Neural progenitor cell (in vitro differentiated cells): ENCODE measurements around the gene GPA33. TPM values are rescaled to one million over a fixed set of nuclear protein-coding genes. Genes with fewer than 3 reads are reported as not detected.

Source experiments
- DNase-seq: peaks from one replicate; pipeline ENCODE4 v3.0.0-alpha.2; 2016; ENCODE audit warnings: low spot score
- H2AFZ ChIP-seq: fragments of 200-600 bp; sonication (generic); replicated peaks from 2 replicates; pipeline ENCODE4 v1.6.1; 2016; ENCODE audit warnings: antibody characterized with exemption
- H3F3A ChIP-seq: fragments of 200-600 bp; sonication (generic); 2 replicates; pipeline ENCODE4 v1.6.1; 2016; ENCODE audit warnings: antibody characterized with exemption, low read depth
- H3K27ac ChIP-seq: fragments of 200-600 bp; sonication (generic); 2 replicates; pipeline ENCODE4 v1.5.1; 2016; ENCODE audit warnings: mild to moderate bottlenecking
- H3K27me3 ChIP-seq: fragments of 200-600 bp; sonication (generic); 2 replicates; pipeline ENCODE4 v1.6.1; 2016; ENCODE audit warnings: mild to moderate bottlenecking, moderate library complexity
- H3K36me3 ChIP-seq: fragments of 200-600 bp; sonication (generic); 2 replicates; pipeline ENCODE4 v1.5.1; 2016
- H3K4me1 ChIP-seq: fragments of 200-600 bp; sonication (generic); 2 replicates; pipeline ENCODE4 v1.6.1; 2016; ENCODE audit warnings: mixed run types
- H3K4me2 ChIP-seq: fragments of 200-600 bp; sonication (generic); 2 replicates; pipeline ENCODE4 v1.6.1; 2016
- H3K4me3 ChIP-seq: fragments of 200-600 bp; sonication (generic); 2 replicates; pipeline ENCODE4 v1.5.1; 2016
- H3K79me2 ChIP-seq: fragments of 200-600 bp; sonication (generic); 2 replicates; pipeline ENCODE4 v1.6.1; 2016; ENCODE audit warnings: low read depth
- H3K9ac ChIP-seq: fragments of 200-600 bp; sonication (generic); 2 replicates; pipeline ENCODE4 v1.6.1; 2016
- H3K9me3 ChIP-seq: fragments of 200-600 bp; sonication (generic); 2 replicates; pipeline ENCODE4 v1.5.1; 2016; ENCODE audit warnings: low read depth
- H4K20me1 ChIP-seq: fragments of 200-600 bp; sonication (generic); 2 replicates; pipeline ENCODE4 v1.6.1; 2016; ENCODE audit warnings: low read depth
- H3K27ac Mint-ChIP-seq: 3 replicates; pipeline ENCODE4 v1.8.0; 2021; ENCODE audit warnings: mixed read lengths
- H3K27me3 Mint-ChIP-seq: 2 replicates; pipeline ENCODE4 v1.8.0; 2022; ENCODE audit warnings: low read depth, mild to moderate bottlenecking, inconsistent platforms, moderate library complexity, mixed read lengths; ENCODE audit not compliant: insufficient read depth
- H3K36me3 Mint-ChIP-seq: 3 replicates; pipeline ENCODE4 v1.8.0; 2021; ENCODE audit warnings: mixed read lengths
- H3K4me1 Mint-ChIP-seq: 3 replicates; pipeline ENCODE4 v1.8.0; 2021; ENCODE audit warnings: mixed read lengths
- H3K4me3 Mint-ChIP-seq: 3 replicates; pipeline ENCODE4 v1.8.0; 2021; ENCODE audit warnings: mild to moderate bottlenecking, moderate library complexity, mixed read lengths
- H3K9me3 Mint-ChIP-seq: 3 replicates; pipeline ENCODE4 v1.8.0; 2020; ENCODE audit warnings: mixed read lengths
- EZH2 ChIP-seq: fragments of 200-600 bp; sonication (generic); IDR thresholded peaks from 2 replicates; pipeline ENCODE4 v1.6.1; 2017; ENCODE audit warnings: antibody characterized with exemption, mild to moderate bottlenecking, moderate library complexity
- EZH2phosphoT487 ChIP-seq: fragments of 200-600 bp; sonication (generic); IDR thresholded peaks from 2 replicates; pipeline ENCODE4 v1.6.1; 2017; ENCODE audit warnings: antibody characterized with exemption
- total RNA-seq: library from RNA; depleted of rRNA; stranded (reverse); fragments of >200 nt; gene quantifications from 2 replicates; pipeline ENCODE4 v1.2.3, GENCODE V29; 2015; ENCODE audit warnings: low replicate concordance
- TF ChIP-seq, protein P1 (sequence below): fragments of 200-600 bp; sonication (generic); IDR thresholded peaks from 2 replicates; pipeline ENCODE4 v1.5.1; 2017; ENCODE audit warnings: antibody characterized with exemption, mild to moderate bottlenecking

Gene GPA33
- total RNA-seq, 1 donor from 2014 or later, result 0.52 TPM

- no peak for DNase-seq
- Histone ChIP-seq H3K9me3 (no peaks in the 10 kb centered on the region), H3K27ac (no peak overlapping the region), H3K4me3 (no peak overlapping the region), H4K20me1 (no peaks in the 10 kb centered on the region), H3F3A (peaks cover 15% of the 10 kb centered on the region), H3K4me1 (peaks cover 14% of the 10 kb centered on the region), H3K9ac (no peak overlapping the region), H3K27me3 (peaks cover 25% of the 10 kb centered on the region), H3K4me2 (peak overlapping the region; percentile 31), H3K79me2 (no peaks in the 10 kb centered on the region), H2AFZ (no peak overlapping the region), H3K36me3 (no peaks in the 10 kb centered on the region)
- Mint-ChIP-seq H3K27ac (no peak overlapping the region), H3K36me3 (no peaks in the 10 kb centered on the region), H3K9me3 (no peaks in the 10 kb centered on the region), H3K4me1 (peaks cover 17% of the 10 kb centered on the region), H3K4me3 (no peak overlapping the region), H3K27me3 (peaks cover 2% of the 10 kb centered on the region)
- TF ChIP-seq, protein P1, sequence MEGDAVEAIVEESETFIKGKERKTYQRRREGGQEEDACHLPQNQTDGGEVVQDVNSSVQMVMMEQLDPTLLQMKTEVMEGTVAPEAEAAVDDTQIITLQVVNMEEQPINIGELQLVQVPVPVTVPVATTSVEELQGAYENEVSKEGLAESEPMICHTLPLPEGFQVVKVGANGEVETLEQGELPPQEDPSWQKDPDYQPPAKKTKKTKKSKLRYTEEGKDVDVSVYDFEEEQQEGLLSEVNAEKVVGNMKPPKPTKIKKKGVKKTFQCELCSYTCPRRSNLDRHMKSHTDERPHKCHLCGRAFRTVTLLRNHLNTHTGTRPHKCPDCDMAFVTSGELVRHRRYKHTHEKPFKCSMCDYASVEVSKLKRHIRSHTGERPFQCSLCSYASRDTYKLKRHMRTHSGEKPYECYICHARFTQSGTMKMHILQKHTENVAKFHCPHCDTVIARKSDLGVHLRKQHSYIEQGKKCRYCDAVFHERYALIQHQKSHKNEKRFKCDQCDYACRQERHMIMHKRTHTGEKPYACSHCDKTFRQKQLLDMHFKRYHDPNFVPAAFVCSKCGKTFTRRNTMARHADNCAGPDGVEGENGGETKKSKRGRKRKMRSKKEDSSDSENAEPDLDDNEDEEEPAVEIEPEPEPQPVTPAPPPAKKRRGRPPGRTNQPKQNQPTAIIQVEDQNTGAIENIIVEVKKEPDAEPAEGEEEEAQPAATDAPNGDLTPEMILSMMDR, result no peak
- TF ChIP-seq EZH2phosphoT487 (no peak), EZH2 (no peak)
These were observed 29.5 kb upstream of the GPA33 start for GRCh38 chr1:167119696-167120095.

GRCh38 chr1:167118188-167118587, 28.0 kb upstream of the GPA33 start:
- peaks cover 2% of the 10 kb centered on the region for H3K27me3 Mint-ChIP-seq
- Histone ChIP-seq H3K4me1 (peaks cover 14% of the 10 kb centered on the region), H3K79me2 (no peaks in the 10 kb centered on the region), H3K4me3 (no peak overlapping the region), H3K27me3 (peaks cover 25% of the 10 kb centered on the region), H3K9me3 (no peaks in the 10 kb centered on the region), H3F3A (peaks cover 15% of the 10 kb centered on the region), H3K9ac (no peak overlapping the region), H2AFZ (no peak overlapping the region), H4K20me1 (no peaks in the 10 kb centered on the region), H3K36me3 (no peaks in the 10 kb centered on the region), H3K27ac (no peak overlapping the region), H3K4me2 (no peak overlapping the region)
- no peak overlapping the region for H3K4me3 Mint-ChIP-seq
- peaks cover 17% of the 10 kb centered on the region for H3K4me1 Mint-ChIP-seq
- no peaks in the 10 kb centered on the region for H3K36me3 Mint-ChIP-seq
- no peak overlapping the region for H3K27ac Mint-ChIP-seq
- no peaks in the 10 kb centered on the region for H3K9me3 Mint-ChIP-seq
- TF ChIP-seq, protein P1, result no peak
- TF ChIP-seq EZH2 (no peak), EZH2phosphoT487 (no peak)
- no peak for DNase-seq

GRCh38 chr1:167117225-167117624, 27.0 kb upstream of the GPA33 start:
- H3F3A ChIP-seq, result peaks cover 14% of the 10 kb centered on the region
- no peak overlapping the region for H3K4me3 Mint-ChIP-seq
- H3K27ac Mint-ChIP-seq, result no peak overlapping the region

More at GRCh38 chr1:167117225-167117624, 27.0 kb upstream of the GPA33 start:
- Histone ChIP-seq H3K4me3 (no peak overlapping the region), H3K4me1 (peaks cover 14% of the 10 kb centered on the region), H3K9me3 (no peaks in the 10 kb centered on the region), H3K27ac (no peak overlapping the region), H3K27me3 (peaks cover 22% of the 10 kb centered on the region), H3K36me3 (no peaks in the 10 kb centered on the region), H4K20me1 (no peaks in the 10 kb centered on the region), H3K4me2 (no peak overlapping the region), H2AFZ (no peak overlapping the region), H3K79me2 (no peaks in the 10 kb centered on the region), H3K9ac (no peak overlapping the region)
- Mint-ChIP-seq H3K36me3 (no peaks in the 10 kb centered on the region), H3K27me3 (peaks cover 2% of the 10 kb centered on the region), H3K9me3 (peaks cover 4% of the 10 kb centered on the region), H3K4me1 (peaks cover 17% of the 10 kb centered on the region)
- TF ChIP-seq, protein P1, result no peak
- TF ChIP-seq EZH2 (no peak), EZH2phosphoT487 (no peak)
- DNase-seq, result no peak
